Activated CD4-positive, alpha-beta T cell treated with anti-CD3 and anti-CD28 coated beads for 24 hours (primary cell): ENCODE results near the gene CEP192.

Experiments used
- DNase-seq, 2 donors: peaks; one replicate each; pipeline ENCODE4 v3.0.0-alpha.2; 2020; ENCODE audit warnings: low read depth in 2 of 2

Gene CEP192

GRCh38 chr18:13145636-13146190 lies 154.6 kb downstream of the CEP192 start:
- DNase-seq, result no peak

GRCh38 chr18:13147130-13147529 lies 156.0 kb downstream of the CEP192 start:
- DNase-seq, result no peak

- no peak for DNase-seq
Observed at GRCh38 chr18:13151656-13152055, 160.5 kb downstream of the CEP192 start.

GRCh38 chr18:13158428-13158827 lies 167.3 kb downstream of the CEP192 start:
- DNase-seq, result no peak

- DNase-seq, result no peak
Observed at GRCh38 chr18:13159579-13159978, 168.4 kb downstream of the CEP192 start.

GRCh38 chr18:13161276-13161899 lies 170.2 kb downstream of the CEP192 start:
- no peak for DNase-seq

- DNase-seq, result no peak
Observed at GRCh38 chr18:13163167-13163927, 172.2 kb downstream of the CEP192 start.

GRCh38 chr18:13164406-13164805 lies 173.2 kb downstream of the CEP192 start:
- no peak for DNase-seq

GRCh38 chr18:13165636-13166423 lies 174.7 kb downstream of the CEP192 start:
- no peak for DNase-seq

GRCh38 chr18:13173578-13174145 lies 182.5 kb downstream of the CEP192 start:
- DNase-seq, result no peak
